Duodenal mucosa (tissue), 2 donors: ENCODE data around the gene JAKMIP2.

Source experiments
- H3K27ac ChIP-seq: one replicate; pipeline ENCODE4 v1.7.0; 2013; ENCODE audit warnings: low read depth, low read length
- H3K27me3 ChIP-seq, 2 donors: one replicate each; pipeline ENCODE4 v1.7.0; 2013; ENCODE audit warnings: low read length in 2 of 2, control low read depth in 1 of 2; ENCODE audit not compliant: insufficient read depth in 2 of 2, control insufficient read depth in 1 of 2
- H3K36me3 ChIP-seq, 2 donors: one replicate each; pipeline ENCODE4 v1.7.0; 2013; ENCODE audit warnings: low read length in 2 of 2, control low read depth in 1 of 2; ENCODE audit not compliant: insufficient read depth in 2 of 2, control insufficient read depth in 1 of 2
- H3K4me1 ChIP-seq, 2 donors: one replicate each; pipeline ENCODE4 v1.7.0; 2013; ENCODE audit warnings: low read length in 2 of 2, control low read depth in 1 of 2; ENCODE audit not compliant: insufficient read depth in 2 of 2, control insufficient read depth in 1 of 2
- H3K4me3 ChIP-seq, 2 donors: one replicate each; pipeline ENCODE4 v1.7.0; 2013; ENCODE audit warnings: low read length in 2 of 2, low read depth in 1 of 2
- H3K9ac ChIP-seq, 2 donors: one replicate each; pipeline ENCODE4 v1.7.0; 2013; ENCODE audit warnings: low read length in 2 of 2, low read depth in 1 of 2
- H3K9me3 ChIP-seq, 2 donors: one replicate each; pipeline ENCODE4 v1.7.0; 2013; ENCODE audit warnings: low read length in 2 of 2, control low read depth in 1 of 2; ENCODE audit not compliant: control insufficient read depth in 1 of 2

The JAKMIP2 gene

DNA sequence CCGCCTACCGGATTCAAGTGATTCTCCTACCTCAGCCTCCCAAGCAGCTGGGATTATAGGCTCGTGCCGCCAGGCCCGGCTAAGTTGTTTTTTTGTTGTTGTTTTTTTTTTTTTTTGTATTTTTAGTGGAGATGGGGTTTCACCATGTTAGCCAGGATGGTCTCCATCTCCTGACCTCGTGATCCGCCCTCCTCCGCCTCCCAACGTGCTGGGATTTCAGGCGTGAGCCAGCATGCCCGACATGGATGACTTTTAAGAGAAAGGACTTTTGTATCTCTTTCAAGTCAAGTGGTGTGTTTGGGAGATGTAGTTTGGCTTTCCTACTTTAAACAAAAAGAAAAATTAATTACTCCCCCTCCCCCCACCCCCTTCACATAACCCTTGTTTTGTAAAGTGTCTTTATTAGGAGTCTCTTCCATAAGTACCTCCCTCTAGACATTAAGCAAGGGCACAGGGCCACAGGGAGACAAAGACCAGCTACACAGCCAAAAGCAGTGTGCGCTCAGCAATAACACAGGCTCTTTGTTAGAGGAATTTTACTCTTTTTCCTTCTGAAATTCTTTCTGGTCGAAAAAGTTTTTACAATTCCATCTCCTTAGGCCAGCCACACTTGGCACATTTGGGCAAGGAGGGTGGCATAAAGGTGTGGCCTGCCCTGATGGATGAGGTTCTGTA is 31.2 kb downstream of the JAKMIP2 start:
- Histone ChIP-seq H3K9me3 (no peaks in the 10 kb centered on the region), H3K36me3 (no peaks in the 10 kb centered on the region), H3K27me3 (no peaks in the 10 kb centered on the region), H3K9ac (no peak overlapping the region), H3K4me1 (no peaks in the 10 kb centered on the region), H3K27ac (no peak overlapping the region), H3K4me3 (no peak overlapping the region)

DNA sequence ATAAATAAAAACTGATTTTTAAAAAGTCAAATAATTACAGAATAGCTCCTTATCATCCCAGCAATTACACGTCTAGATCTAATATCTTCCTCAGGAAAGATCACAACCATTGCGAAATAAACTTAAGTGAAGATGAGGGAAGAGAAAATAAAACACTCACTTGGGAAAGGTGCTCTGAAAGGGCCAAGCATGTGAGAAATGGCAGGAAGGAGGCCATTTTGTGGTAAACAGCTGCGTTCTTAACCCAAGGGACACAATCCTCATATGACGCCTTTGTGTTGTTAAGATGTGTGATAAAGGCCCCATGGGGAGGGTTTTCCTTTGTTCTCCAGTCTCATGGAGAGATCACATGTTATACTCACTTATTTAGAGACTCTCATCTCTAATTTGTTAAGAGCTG is 32.5 kb downstream of the JAKMIP2 start:
- no peaks in the 10 kb centered on the region for H3K36me3 ChIP-seq
- no peak overlapping the region for H3K4me3 ChIP-seq
- no peaks in the 10 kb centered on the region for H3K4me1 ChIP-seq
- no peaks in the 10 kb centered on the region for H3K27me3 ChIP-seq
- no peaks in the 10 kb centered on the region for H3K9me3 ChIP-seq
- no peak overlapping the region for H3K9ac ChIP-seq
- no peak overlapping the region for H3K27ac ChIP-seq

DNA sequence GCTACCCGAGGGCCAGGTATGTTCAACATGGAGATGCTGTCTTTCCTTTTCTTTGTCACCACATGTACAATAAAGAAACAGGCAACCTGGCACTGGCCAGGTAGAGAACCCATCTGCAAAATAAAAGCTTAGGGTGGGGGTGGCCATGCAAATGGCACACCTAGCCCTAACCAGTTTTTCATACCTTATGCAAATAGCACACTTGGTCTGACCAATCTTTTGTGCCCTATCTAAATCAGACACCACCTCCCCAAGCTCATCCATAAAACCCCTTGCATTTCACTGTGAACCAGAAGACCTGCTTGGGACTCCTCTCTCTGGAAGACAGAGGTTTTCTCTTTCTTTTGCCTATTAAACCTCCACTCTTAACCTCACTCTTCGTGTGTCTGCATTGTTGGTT is 33.9 kb downstream of the JAKMIP2 start:
- peaks cover 0 to under 1% of the 10 kb centered on the region in 2 donors for H3K4me1 ChIP-seq
- H3K36me3 ChIP-seq = no peaks in the 10 kb centered on the region
- no peak overlapping the region for H3K4me3 ChIP-seq
- no peak overlapping the region for H3K9ac ChIP-seq
- no peaks in the 10 kb centered on the region for H3K27me3 ChIP-seq
- no peak overlapping the region for H3K27ac ChIP-seq
- H3K9me3 ChIP-seq = no peaks in the 10 kb centered on the region

- H3K36me3 ChIP-seq = no peaks in the 10 kb centered on the region
- no peak overlapping the region for H3K27ac ChIP-seq
- no peaks in the 10 kb centered on the region for H3K27me3 ChIP-seq
- H3K4me1 ChIP-seq = peaks cover 0 to 3% of the 10 kb centered on the region in 2 donors
- H3K9ac ChIP-seq = no peak overlapping the region
- no peak overlapping the region for H3K4me3 ChIP-seq
- H3K9me3 ChIP-seq = no peaks in the 10 kb centered on the region
Measured at GRCh38 chr5:147746986-147747385, 35.5 kb downstream of the JAKMIP2 start.

- Histone ChIP-seq H3K4me3 (no peak overlapping the region), H3K27ac (no peak overlapping the region), H3K9me3 (no peaks in the 10 kb centered on the region), H3K27me3 (no peaks in the 10 kb centered on the region), H3K4me1 (peaks cover 0 to 3% of the 10 kb centered on the region in 2 donors), H3K9ac (no peak overlapping the region), H3K36me3 (no peaks in the 10 kb centered on the region)
Measured at GRCh38 chr5:147743678-147744374, 38.7 kb downstream of the JAKMIP2 start.

- H3K27me3 ChIP-seq = no peaks in the 10 kb centered on the region
- H3K4me3 ChIP-seq = no peak overlapping the region
- peaks cover 0 to 3% of the 10 kb centered on the region in 2 donors for H3K4me1 ChIP-seq
- H3K9ac ChIP-seq = no peak overlapping the region
- H3K27ac ChIP-seq = no peak overlapping the region
- no peaks in the 10 kb centered on the region for H3K36me3 ChIP-seq
- H3K9me3 ChIP-seq = no peaks in the 10 kb centered on the region
Measured at GRCh38 chr5:147743012-147743411, 39.5 kb downstream of the JAKMIP2 start.

DNA sequence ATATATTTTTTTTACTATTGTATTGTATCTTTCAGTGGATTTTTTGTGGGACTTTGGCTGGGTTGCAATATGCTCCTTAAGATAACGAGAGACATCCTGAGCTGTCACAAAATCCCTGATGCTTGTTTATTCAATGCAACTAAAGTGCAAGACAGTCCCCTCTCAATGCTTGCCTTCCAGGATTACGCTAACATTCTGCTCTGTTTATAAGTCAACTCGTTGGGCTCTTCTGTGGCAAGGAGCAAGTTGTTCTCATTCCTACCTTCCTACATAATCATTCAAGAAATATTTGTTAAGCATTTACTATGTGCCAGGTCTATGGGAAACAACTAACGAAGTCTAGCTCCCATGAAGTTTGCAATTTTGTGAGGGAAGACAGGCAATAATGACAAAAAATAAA is 40.4 kb downstream of the JAKMIP2 start:
- Histone ChIP-seq H3K4me1 (peaks cover 0 to 7% of the 10 kb centered on the region in 2 donors), H3K36me3 (no peaks in the 10 kb centered on the region), H3K27ac (no peak overlapping the region), H3K4me3 (no peak overlapping the region), H3K9ac (no peak overlapping the region), H3K9me3 (no peaks in the 10 kb centered on the region), H3K27me3 (no peaks in the 10 kb centered on the region)

- Histone ChIP-seq H3K27me3 (no peaks in the 10 kb centered on the region), H3K4me3 (no peak overlapping the region)
Measured at GRCh38 chr5:147740864-147741263, 41.7 kb downstream of the JAKMIP2 start.

GRCh38 chr5:147737921-147738320 is 44.6 kb downstream of the JAKMIP2 start:
- Histone ChIP-seq H3K4me1 (peaks cover 0 to 9% of the 10 kb centered on the region in 2 donors), H3K27me3 (no peaks in the 10 kb centered on the region), H3K9ac (no peak overlapping the region), H3K4me3 (no peak overlapping the region), H3K9me3 (no peaks in the 10 kb centered on the region), H3K27ac (no peak overlapping the region), H3K36me3 (no peaks in the 10 kb centered on the region)

More at GRCh38 chr5:147740864-147741263, 41.7 kb downstream of the JAKMIP2 start:
- no peak overlapping the region for H3K27ac ChIP-seq
- no peak overlapping the region for H3K9ac ChIP-seq
- no peaks in the 10 kb centered on the region for H3K36me3 ChIP-seq
- no peaks in the 10 kb centered on the region for H3K9me3 ChIP-seq
- peaks cover 0 to 7% of the 10 kb centered on the region in 2 donors for H3K4me1 ChIP-seq

DNA sequence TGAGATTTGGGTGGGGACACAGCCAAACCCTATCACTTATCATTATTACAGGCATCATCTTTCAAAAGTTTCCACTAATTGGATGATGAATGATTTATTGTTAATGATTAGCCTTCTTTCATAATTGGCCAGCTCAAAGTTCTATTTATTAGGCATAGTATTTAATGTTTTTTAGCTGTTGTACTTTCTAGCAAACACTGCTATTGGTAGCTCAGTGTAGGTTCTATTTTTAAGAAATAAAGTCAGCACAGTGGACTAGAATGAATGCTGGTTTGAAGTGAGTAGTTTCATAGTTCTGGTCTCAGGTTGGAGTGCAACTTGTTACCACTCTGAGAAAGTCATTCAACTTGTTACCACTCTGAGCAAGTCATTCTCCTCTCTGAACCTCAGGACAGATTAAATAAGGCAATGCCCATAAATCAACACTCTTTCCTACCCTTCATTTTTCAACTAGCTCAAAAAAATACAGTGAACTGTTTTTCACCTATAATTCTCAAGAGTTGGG is 46.9 kb downstream of the JAKMIP2 start:
- Histone ChIP-seq H3K9me3 (no peaks in the 10 kb centered on the region), H3K4me3 (no peak overlapping the region), H3K27ac (no peak overlapping the region), H3K9ac (no peak overlapping the region), H3K4me1 (peaks cover 0 to 19% of the 10 kb centered on the region in 2 donors), H3K27me3 (no peaks in the 10 kb centered on the region), H3K36me3 (no peaks in the 10 kb centered on the region)
